Endothelial cell of umbilical vein (primary cell): Measurements from ENCODE around the gene BLOC1S1. TPM values are rescaled to one million over a fixed set of nuclear protein-coding genes. Genes with fewer than 3 reads are reported as not detected.

Source experiments
- BruUV-seq: library from RNA; stranded (reverse); fragments of 400-500 nt; replicated peaks from 2 replicates; lab custom pipeline; 2021; lab: Mats Ljungman, UMichigan
- CTCF ChIA-PET: fragments of 300-600, 350-600 bp; sonication (Branson Sonifier 250); formaldehyde crosslinking; loops from one replicate; lab custom pipeline; 2021; ENCODE audit warnings: antibody characterized with exemption, inconsistent platforms; lab: Charles Lee
- POLR2A ChIA-PET: fragments of 300-600, 350-600 bp; sonication (Branson Sonifier 250); formaldehyde crosslinking; loops from one replicate; lab custom pipeline; 2021; ENCODE audit warnings: antibody characterized with exemption, inconsistent platforms; lab: Charles Lee
- DNase-seq: peaks from one replicate; pipeline ENCODE4 v3.0.0-alpha.2; 2011; ENCODE audit warnings: low read depth, low spot score
- FAIRE-seq: peaks from 2 replicates; lab custom pipeline; 2011; peaks lifted over from hg19 to GRCh38; lab: Jason Lieb, UNC
- H2AFZ ChIP-seq: 2 replicates; pipeline ENCODE4 v1.6.0; 2012; ENCODE audit warnings: low read depth, low read length, control low read depth, inconsistent platforms
- H3K27ac ChIP-seq: 2 replicates; pipeline ENCODE4 v1.5.1; 2011; ENCODE audit warnings: low read depth, mild to moderate bottlenecking, control low read depth, low read length, moderate library complexity; ENCODE audit not compliant: insufficient read depth
- H3K27me3 ChIP-seq, 2 experiments: 2 replicates each; pipeline versions ENCODE4 v1.6.0 to v1.6.1; 2011; ENCODE audit warnings: low read length in 2 of 2, mixed read lengths in 1 of 2; ENCODE audit not compliant: control insufficient read depth in 2 of 2, insufficient read depth in 2 of 2
- H3K36me3 ChIP-seq, 2 experiments: 2 replicates in 1 of 2; 3 replicates in 1 of 2; pipeline ENCODE4 v1.5.1; 2011; ENCODE audit warnings: low read length in 2 of 2, mild to moderate bottlenecking in 1 of 2, moderate library complexity in 1 of 2; ENCODE audit not compliant: control insufficient read depth in 2 of 2, insufficient read depth in 2 of 2; ENCODE audit errors: extremely low read depth in 1 of 2
- H3K4me1 ChIP-seq: 3 replicates; pipeline ENCODE4 v1.5.1; 2011; ENCODE audit warnings: mild to moderate bottlenecking, low read length; ENCODE audit not compliant: control insufficient read depth, insufficient read depth; ENCODE audit errors: extremely low read depth
- H3K4me2 ChIP-seq: 2 replicates; pipeline ENCODE4 v1.6.1; 2011; ENCODE audit warnings: low read length, control low read depth, mixed read lengths; ENCODE audit not compliant: insufficient read depth
- H3K4me3 ChIP-seq, 3 experiments: fragments of 200-600 bp in 1 of 3; sonication (generic), shearing (Covaris generic) in 1 of 3; replicated peaks in 1 of 3; 2 replicates each; pipeline ENCODE4 v1.5.1; 2011 to 2016; ENCODE audit warnings: control low read depth in 3 of 3, low read length in 3 of 3, mild to moderate bottlenecking in 2 of 3, inconsistent platforms in 1 of 3, low read depth in 1 of 3, moderate library complexity in 1 of 3; ENCODE audit not compliant: insufficient read depth in 1 of 3
- H3K79me2 ChIP-seq: 2 replicates; pipeline ENCODE4 v1.6.0; 2012; ENCODE audit warnings: low read length, inconsistent platforms; ENCODE audit not compliant: control insufficient read depth, insufficient read depth
- H3K9ac ChIP-seq: replicated peaks from 2 replicates; pipeline ENCODE3; 2011; ENCODE audit warnings: low read length, control low read depth; ENCODE audit not compliant: insufficient read depth; ENCODE audit errors: extremely low read depth
- H3K9me1 ChIP-seq: replicated peaks from 3 replicates; pipeline ENCODE4 v1.6.0; 2011; ENCODE audit warnings: mild to moderate bottlenecking, low read length; ENCODE audit not compliant: control insufficient read depth, insufficient read depth; ENCODE audit errors: extremely low read depth
- H3K9me3 ChIP-seq: replicated peaks from 2 replicates; pipeline ENCODE4 v1.5.1; 2012; ENCODE audit warnings: low read length, inconsistent platforms; ENCODE audit not compliant: control insufficient read depth, insufficient read depth
- H4K20me1 ChIP-seq: replicated peaks from 2 replicates; pipeline ENCODE3; 2011; ENCODE audit warnings: mild to moderate bottlenecking, low read length; ENCODE audit not compliant: control insufficient read depth, insufficient read depth; ENCODE audit errors: extremely low read depth
- CTCF ChIP-seq, 2 donors: IDR thresholded peaks; 1 replicate in 1 of 2; 2 replicates in 1 of 2; pipeline ENCODE4 v1.5.1; 2011; ENCODE audit warnings: low read length in 2 of 2, mild to moderate bottlenecking in 2 of 2, moderate library complexity in 2 of 2, control low read depth in 1 of 2, inconsistent platforms in 1 of 2, low read depth in 1 of 2; ENCODE audit not compliant: insufficient read depth in 1 of 2; ENCODE audit errors: extremely low read depth in 1 of 2
- EZH2 ChIP-seq: IDR thresholded peaks from 2 replicates; pipeline ENCODE4 v1.6.1; 2012; ENCODE audit warnings: borderline replicate concordance, low read depth, mild to moderate bottlenecking, moderate library complexity, low read length, inconsistent platforms; ENCODE audit not compliant: severe bottlenecking
- FOS ChIP-seq: IDR thresholded peaks from 2 replicates; pipeline ENCODE4 v1.6.1; 2011; ENCODE audit warnings: mild to moderate bottlenecking, low read length, moderate library complexity, borderline replicate concordance; ENCODE audit not compliant: insufficient read depth
- GATA2 ChIP-seq: IDR thresholded peaks from 2 replicates; pipeline ENCODE4 v1.7.0; 2011; ENCODE audit warnings: low read depth, mild to moderate bottlenecking, moderate library complexity, mixed read lengths, low read length; ENCODE audit not compliant: insufficient read length, insufficient read depth
- JUN ChIP-seq: IDR thresholded peaks from 2 replicates; pipeline ENCODE4 v1.6.1; 2011; ENCODE audit warnings: borderline replicate concordance, low read depth; ENCODE audit not compliant: insufficient read length, insufficient read depth
- MAX ChIP-seq: IDR thresholded peaks from 2 replicates; pipeline ENCODE4 v1.6.1; 2011; ENCODE audit not compliant: insufficient read depth, insufficient read length
- MYC ChIP-seq: IDR thresholded peaks from one replicate; pipeline ENCODE4 v1.6.1; 2011; ENCODE audit warnings: mild to moderate bottlenecking, low read depth, low read length
- POLR2A ChIP-seq: IDR thresholded peaks from 2 replicates; pipeline ENCODE4 v1.6.1; 2012; ENCODE audit warnings: low read depth, mild to moderate bottlenecking, control low read depth, low read length
- POLR2AphosphoS5 ChIP-seq: IDR thresholded peaks from 2 replicates; pipeline ENCODE4 v1.6.1; 2012; ENCODE audit warnings: low read depth, mild to moderate bottlenecking, control low read depth, low read length, moderate library complexity; ENCODE audit not compliant: insufficient read depth
- dilution Hi-C: fragments of 300-500 bp; cut with MboI; formaldehyde crosslinking; loops from one replicate; pipeline ENCODE4 v1.15.0; 2019; ENCODE audit warnings: low sequenced_read_pairs; ENCODE audit not compliant: extremely low pct_ligation_motif_present
- intact Hi-C: fragments of 100-400 bp; cut with micrococcal nuclease; formaldehyde crosslinking; loops from one replicate; pipeline ENCODE4 v1.10.0; 2022
- polyA plus RNA-seq, 4 experiments: library from polyadenylated mRNA; depleted of rRNA in 3 of 4; stranded (reverse) in 3 of 4; unstranded in 1 of 4; fragments of >200 nt; gene quantifications; 2 replicates each; pipeline versions ENCODE4 v1.2.1 to v1.2.3, GENCODE V29; 2011 to 2012; ENCODE audit warnings: missing spikeins in 1 of 4
- total RNA-seq: library from RNA; stranded (reverse); gene quantifications from 2 replicates; pipeline ENCODE4 v1.2.3, GENCODE V29; 2021

Gene BLOC1S1
- total and polyA plus RNA-seq, 2 donors (not counting 3 experiments of a cell fraction or from before 2014, with no cell fraction given): 84.1 to 192 TPM

- Histone ChIP-seq H3K4me1 (no peaks in the 10 kb centered on the region), H3K4me3 (no peak overlapping the region), H3K9me3 (no peaks in the 10 kb centered on the region), H3K4me2 (no peak overlapping the region), H3K36me3 (no peaks in the 10 kb centered on the region), H3K9me1 (no peaks in the 10 kb centered on the region), H3K27ac (no peak overlapping the region), H4K20me1 (no peaks in the 10 kb centered on the region), H3K9ac (no peak overlapping the region), H3K79me2 (no peaks in the 10 kb centered on the region), H3K27me3 (peaks cover 0 to 5% of the 10 kb centered on the region in 2 experiments), H2AFZ (no peak overlapping the region)
- no peak for FAIRE-seq
- CTCF ChIA-PET: interaction anchor here (1.0 to 1.4 kb wide), 2 partner anchors 17 to 47 kb away, joined by 3 to 6 read pairs; no protein-coding TSS in a partner anchor
- no peak for DNase-seq
- TF ChIP-seq JUN (no peak), GATA2 (no peak), POLR2A (no peak), MYC (no peak), FOS (no peak), POLR2AphosphoS5 (no peak)
- dilution Hi-C loops: no loop called here
- POLR2A ChIA-PET: no interaction called here
- no TSS peak for BruUV-seq
- intact Hi-C loops: no loop called here
These were observed 42.2 kb upstream of the BLOC1S1 start for GRCh38 chr12:55673638-55674037.

GRCh38 chr12:55675666-55676065 is 40.2 kb upstream of the BLOC1S1 start:
- Histone ChIP-seq H3K9me3 (no peaks in the 10 kb centered on the region), H3K9me1 (no peaks in the 10 kb centered on the region), H3K79me2 (no peaks in the 10 kb centered on the region), H3K4me2 (no peak overlapping the region), H3K27me3 (peaks cover 0 to 9% of the 10 kb centered on the region in 2 experiments), H3K4me3 (no peak overlapping the region), H3K9ac (no peak overlapping the region), H3K36me3 (no peaks in the 10 kb centered on the region), H3K4me1 (no peaks in the 10 kb centered on the region), H2AFZ (no peak overlapping the region), H3K27ac (no peak overlapping the region), H4K20me1 (no peaks in the 10 kb centered on the region)
- no TSS peak for BruUV-seq
- FAIRE-seq (no peak), DNase-seq (no peak)
- dilution Hi-C loops (no loop called here), intact Hi-C loops (no loop called here)
- CTCF ChIA-PET: interaction anchor here (1.7 to 1.8 kb wide), 2 partner anchors 20 to 45 kb away, joined by 3 to 7 read pairs; no protein-coding TSS in a partner anchor
- POLR2A ChIA-PET: interaction anchor here (0.6 kb wide), 1 partner anchor 325 kb away, joined by 5 read pairs; no protein-coding TSS in a partner anchor
- TF ChIP-seq GATA2 (no peak), POLR2AphosphoS5 (no peak), FOS (no peak), MAX (no peak), CTCF (IDR thresholded peaks at IDR 0.05; ENCODE audit: extremely low read depth in 1 of 2, insufficient read depth in 1 of 2, low read depth in 1 of 2, low read length in 2 of 2) (no peak), JUN (no peak), POLR2A (no peak), MYC (no peak), EZH2 (no peak)
